Measurements from ENCODE around the gene KCNK1.

KCNK1 gene

DNA sequence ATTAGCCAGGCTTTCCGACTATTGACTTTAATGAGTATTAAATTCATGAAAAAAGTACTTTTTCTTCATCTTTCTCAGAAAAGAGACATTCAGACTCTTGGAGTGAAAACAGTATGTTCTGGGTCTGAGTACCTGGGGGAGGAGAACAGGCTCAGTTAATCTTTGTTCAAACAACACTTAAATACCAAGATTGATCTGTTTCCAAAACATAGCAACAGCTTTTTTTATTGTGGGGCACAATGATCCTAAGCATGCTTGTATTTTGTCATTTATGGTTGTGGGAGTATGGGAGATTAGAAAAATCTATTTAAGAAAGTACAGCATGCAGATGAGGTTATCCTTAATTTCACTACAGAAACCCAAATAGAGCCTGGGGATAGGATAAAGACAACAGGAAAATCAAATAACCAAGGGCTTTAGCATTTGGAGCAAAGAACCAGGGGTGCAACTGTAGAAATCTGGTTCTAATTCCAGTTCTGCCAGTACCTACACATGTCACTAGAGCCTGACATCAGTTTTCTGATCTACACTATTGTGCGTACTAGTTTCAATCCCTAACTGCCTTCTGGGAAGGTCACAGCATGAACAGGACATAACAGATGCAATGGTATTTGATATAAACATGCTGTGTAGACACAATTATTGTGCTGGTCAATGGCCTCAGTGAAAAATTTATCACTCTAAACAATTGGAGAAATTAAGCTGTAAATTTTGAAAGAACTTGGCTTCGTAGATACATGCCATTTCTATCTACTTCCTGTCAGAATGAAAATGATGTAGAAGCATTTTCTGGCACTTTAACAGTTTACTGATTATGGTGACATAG lies 91.2 kb downstream of the KCNK1 start:
- no peak for DNase-seq (ENCODE audit: low spot score)

DNA sequence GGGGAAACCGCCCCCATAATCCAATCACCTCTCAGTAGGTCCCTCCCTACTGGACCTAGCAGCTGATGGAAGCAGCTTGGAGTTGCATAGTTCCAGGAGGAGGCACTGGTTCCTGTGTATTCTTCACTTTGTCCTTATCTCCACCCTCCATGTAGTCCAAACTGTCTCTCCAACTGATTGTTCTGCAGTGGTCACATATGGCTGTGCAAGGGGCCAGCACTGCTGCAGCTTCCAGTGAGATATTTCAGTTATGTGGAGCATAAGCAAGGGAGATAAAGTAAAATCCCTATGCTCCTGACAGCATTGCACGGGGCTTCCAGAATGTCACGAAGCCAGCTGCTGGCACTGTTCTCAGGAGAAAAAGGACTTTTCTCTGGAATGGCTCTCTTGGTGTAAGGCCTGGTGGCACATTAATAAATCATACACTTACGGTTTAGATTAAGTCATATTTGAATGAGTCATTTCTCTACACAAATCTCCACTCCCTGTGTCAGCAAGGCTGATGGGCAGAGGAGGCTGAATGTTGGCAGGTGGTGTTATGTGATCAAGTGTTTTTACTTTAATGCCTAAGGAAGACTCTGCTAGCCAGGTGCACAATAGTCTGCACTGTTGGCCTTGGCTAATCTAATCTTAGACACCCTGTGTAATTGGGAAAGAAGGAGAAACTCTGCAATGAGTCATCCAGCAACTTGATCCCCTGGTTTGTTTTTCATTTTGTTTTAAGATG lies 93.4 kb downstream of the KCNK1 start:
- DNase-seq (ENCODE audit: low spot score), result peak; percentile 67

DNA sequence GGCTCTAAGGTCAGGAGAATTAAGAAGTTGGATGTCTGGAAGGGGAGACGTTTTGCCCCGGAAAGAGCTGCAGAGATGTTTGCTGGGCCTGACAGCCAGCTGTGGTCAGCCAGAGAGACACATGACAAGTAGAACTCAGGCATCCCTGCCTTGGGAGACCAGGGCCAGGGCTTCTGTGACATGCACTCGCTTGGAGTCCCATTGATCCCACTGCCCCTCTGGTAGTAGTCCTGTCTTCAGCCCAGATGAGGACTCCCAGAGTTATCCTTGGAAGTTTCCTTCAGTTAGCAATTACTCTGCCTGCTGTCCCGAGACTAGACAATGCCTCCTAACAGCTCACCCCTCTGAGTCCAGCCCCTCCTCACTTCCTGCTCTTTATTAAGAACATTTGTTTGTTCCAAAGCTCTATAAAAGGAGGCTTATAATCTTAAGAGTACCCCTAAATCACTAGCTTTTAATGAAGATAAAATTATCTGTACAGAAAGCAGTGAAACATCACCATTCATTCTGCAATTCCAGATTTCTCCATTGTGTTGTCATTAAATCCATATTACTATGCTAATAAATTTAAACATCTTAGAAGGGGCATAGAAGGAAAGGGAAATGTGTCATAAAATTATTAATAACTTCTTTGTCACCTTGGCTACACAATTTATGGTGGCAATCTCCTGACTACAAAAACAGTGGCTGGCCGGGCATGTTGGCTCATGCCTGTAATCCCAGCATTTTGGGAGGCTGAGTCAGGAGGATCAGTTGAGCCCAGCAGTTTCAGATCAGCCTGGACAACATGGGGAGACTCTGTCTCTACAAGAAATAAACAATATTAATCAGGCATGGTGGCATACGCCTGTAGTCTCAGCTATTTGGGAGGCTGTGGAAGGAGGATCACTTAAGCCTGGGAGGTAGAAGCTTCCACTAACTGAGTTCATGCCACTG lies 94.2 kb downstream of the KCNK1 start:
- DNase-seq (ENCODE audit: low spot score), result no peak

DNA sequence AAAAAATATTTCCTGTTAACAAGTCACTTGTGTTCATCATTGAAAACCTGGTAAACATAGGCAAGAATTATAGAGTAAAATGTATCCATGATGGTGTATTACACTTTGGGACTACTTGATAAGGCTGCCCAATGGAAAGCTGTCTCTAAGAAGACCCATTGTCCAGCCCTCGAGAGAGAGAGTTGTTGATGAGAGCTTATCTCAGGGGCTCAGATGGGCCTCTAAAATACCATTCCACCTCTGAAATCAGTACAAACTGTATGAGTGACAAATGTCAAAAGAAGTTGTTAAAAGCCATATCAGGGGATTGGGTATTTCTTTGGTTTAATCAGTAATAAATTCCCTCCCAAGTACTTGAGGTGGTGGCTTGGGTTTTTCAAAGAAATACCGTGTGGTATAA lies 96.1 kb downstream of the KCNK1 start:
- DNase-seq (ENCODE audit: low spot score), result no peak

DNA sequence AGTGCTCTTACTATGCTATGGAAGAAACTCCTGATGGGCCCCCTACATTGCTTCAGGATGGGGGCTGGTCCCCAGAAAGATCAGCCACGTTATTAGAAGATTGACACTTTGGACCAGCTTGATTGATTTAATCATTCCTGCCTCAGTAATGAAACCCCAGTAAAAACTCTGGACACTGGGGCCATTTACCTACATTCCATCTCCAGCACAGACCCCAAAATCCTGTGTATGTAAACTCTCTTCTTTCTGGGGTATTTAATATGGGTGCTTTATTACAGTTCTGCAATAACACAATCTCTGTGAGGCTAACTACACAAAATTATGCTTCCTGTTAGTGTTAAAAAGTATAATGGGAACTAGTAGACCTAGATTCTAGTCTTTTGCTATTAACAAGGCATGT lies 96.6 kb downstream of the KCNK1 start:
- DNase-seq (ENCODE audit: low spot score), result no peak

DNA sequence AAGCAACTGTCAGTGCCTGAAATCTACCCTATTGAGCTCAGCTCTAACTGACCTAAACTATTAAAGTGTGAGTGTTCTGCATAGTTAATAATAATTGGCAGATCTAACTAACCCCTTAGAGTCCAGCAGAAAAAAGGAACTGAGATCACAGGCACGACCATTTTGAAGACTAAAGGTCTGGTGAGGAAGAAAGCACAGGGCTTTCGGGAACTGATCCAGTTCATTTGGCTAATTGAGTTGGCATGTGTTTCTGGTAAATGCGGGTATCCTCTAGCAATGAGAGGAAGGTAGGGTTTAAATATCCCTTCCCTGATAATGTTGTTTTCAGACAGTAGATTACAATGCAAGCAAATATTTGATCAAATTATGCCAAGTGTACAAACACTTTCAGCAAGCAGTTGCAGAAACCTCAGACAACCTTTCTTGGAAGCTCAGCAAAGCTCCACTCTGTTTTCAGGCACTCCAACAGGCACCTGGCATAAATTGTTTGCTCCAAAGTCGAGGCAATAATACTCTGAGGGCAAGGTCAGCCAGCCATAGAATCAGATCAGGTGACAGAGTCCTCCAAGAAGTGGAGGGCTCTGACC lies 100.8 kb downstream of the KCNK1 start:
- DNase-seq (ENCODE audit: low spot score), result no peak

DNA sequence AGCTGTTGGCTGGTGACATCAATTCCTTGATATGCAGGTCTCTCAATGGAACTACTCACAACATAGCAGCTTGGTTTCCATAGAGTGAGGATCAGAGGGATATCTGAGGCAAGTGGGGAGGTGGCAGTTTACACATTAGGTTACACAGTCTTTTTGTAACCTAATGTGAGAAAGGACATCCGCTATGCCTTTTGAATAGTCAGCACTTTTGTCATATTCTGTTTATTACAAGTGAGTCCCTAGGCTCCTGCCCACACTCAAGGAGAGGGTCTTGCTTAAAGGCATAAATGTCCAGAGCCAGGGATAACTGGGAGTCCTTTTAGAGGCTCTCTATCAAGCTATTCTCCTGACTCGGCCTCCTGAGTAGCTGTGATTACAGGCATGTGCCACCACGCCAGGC lies 104.2 kb downstream of the KCNK1 start:
- no peak for DNase-seq (ENCODE audit: low spot score)

DNA sequence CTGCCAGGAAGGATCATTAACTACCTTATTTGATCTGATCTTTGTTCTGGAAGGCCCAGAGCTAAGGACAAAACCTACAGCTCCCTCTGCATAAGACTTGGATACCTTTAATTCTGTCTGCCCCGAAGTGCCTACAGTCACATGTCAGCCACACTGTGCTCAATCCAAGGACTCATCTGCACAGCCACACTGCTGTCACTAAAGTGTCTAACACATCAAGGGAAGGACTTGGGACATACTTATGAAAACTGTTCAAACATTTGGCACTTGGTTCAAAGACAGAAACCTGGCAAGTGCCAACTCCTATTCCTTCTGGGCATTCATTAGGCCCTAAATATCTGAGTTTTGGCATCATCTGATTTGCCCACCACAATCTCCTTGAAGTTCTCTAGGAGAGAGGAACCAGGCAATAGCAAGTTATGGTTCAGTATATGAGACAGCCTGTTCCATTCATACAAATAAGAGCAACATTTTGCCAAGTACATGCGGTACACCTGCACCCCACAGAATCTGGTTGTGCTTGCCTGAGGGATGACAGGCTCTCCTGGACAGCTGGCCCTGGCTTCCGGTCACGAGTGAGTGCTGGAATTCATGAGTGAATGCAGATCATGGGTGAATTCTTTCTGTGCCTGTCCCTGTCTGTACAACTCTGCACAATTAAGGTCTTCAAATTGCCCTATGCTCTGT lies 105.9 kb downstream of the KCNK1 start:
- DNase-seq (ENCODE audit: low spot score), result no peak

DNA sequence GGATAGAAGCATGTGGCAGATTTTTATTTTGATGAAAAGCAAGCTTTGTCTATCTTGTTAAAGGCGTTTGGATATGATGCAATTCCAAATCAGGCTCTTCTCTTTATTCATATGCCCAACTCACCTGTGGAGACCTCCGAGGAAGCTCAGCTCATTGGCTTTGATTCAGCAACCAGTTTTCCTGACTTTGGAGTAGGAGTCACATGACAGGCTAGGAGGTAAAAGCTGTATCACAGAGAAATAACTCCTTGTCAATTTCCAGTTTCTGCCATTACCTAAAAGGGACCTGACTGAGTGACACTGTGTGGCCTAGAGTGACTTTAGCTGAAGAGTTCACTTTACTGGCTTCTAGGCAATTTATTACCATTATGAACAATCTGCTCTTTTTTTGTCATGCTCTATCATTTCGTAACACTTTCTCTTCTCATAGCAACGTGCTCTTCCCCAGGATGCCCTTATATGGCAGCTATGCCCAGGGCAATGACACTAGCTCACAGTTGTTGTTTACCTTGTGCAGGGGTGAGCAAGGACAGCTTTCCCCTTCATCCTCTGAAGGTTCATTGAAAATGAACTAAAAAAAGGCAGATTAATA lies 107.2 kb downstream of the KCNK1 start:
- no peak for DNase-seq (ENCODE audit: low spot score)

All from RKO (cell line).